Measurements from ENCODE around the gene TNRC6C. TPM values are rescaled to one million over a fixed set of nuclear protein-coding genes. Genes with fewer than 3 reads are reported as not detected.

Gene TNRC6C
- total RNA-seq, 4 donors from 2014 or later = 4.7 to 9.0 (median 7.6) TPM

- intact Hi-C loops (cut with DNase I; ENCODE audit: low total_unique reads) = loop anchor here (5.0 kb wide), 1 partner anchor 38 kb away; the partner anchor contains the start of gene TNRC6C
- in situ Hi-C loops (cut with MboI; ENCODE audit: low sequenced_read_pairs in 4 of 4) = no loop called here
- H3K9me3 ChIP-seq = no peaks in the 10 kb centered on the region
- peak; percentile 87 to 91 for ATAC-seq
- H3K4me1 ChIP-seq = peaks cover 47 to 50% of the 10 kb centered on the region in 2 donors
- no peaks in the 10 kb centered on the region for H3K27me3 ChIP-seq
- peak overlapping the region in 1 of 4 donors; percentile 16 for H3K4me3 ChIP-seq
- TF ChIP-seq POLR2A (IDR thresholded peaks at IDR 0.05) (no peak), CTCF (IDR thresholded peaks at IDR 0.05 in 4 of 5, conservative IDR thresholded peaks at IDR 0.05 in 1 of 5) (no peak)
- H3K27ac ChIP-seq = peak overlapping the region; percentile 30 to 75 (median 60)
- peak; percentile 36 to 78 for DNase-seq
- no peaks in the 10 kb centered on the region for H3K36me3 ChIP-seq
Measured at GRCh38 chr17:77995146-77995852, 36.8 kb downstream of the TNRC6C start.

GRCh38 chr17:77996256-77996655 lies 37.8 kb downstream of the TNRC6C start:
- Histone ChIP-seq H3K4me3 (no peak overlapping the region), H3K4me1 (peaks cover 56 to 59% of the 10 kb centered on the region in 2 donors), H3K27ac (peak overlapping the region in 3 of 4 donors; percentile 52 to 75 (median 68)), H3K9me3 (no peaks in the 10 kb centered on the region), H3K36me3 (no peaks in the 10 kb centered on the region), H3K27me3 (no peaks in the 10 kb centered on the region)
- TF ChIP-seq POLR2A (IDR thresholded peaks at IDR 0.05) = no peak
- TF ChIP-seq CTCF (IDR thresholded peaks at IDR 0.05 in 4 of 5, conservative IDR thresholded peaks at IDR 0.05 in 1 of 5) = no peak
- intact Hi-C loops (cut with DNase I; ENCODE audit: low total_unique reads) = loop anchor here (5.0 kb wide), 1 partner anchor 39 kb away; the partner anchor contains the start of gene TNRC6C
- ATAC-seq = no peak
- no peak for DNase-seq
- in situ Hi-C loops (cut with MboI; ENCODE audit: low sequenced_read_pairs in 4 of 4) = no loop called here

GRCh38 chr17:77999413-78000173 lies 41.1 kb downstream of the TNRC6C start:
- ATAC-seq (peak; percentile 36 to 59), DNase-seq (peak in 1 of 2 donors; percentile 23)
- intact Hi-C loops (cut with DNase I; ENCODE audit: low total_unique reads) (loop anchor here (5.0 kb wide), 1 partner anchor 42 kb away; the partner anchor contains the start of gene TNRC6C), in situ Hi-C loops (cut with MboI; ENCODE audit: low sequenced_read_pairs in 4 of 4) (loop anchor here in 1 of 4 donors (25.0 kb wide), 1 partner anchor 237 kb away; no protein-coding TSS in a partner anchor)
- Histone ChIP-seq H3K27me3 (no peaks in the 10 kb centered on the region), H3K36me3 (no peaks in the 10 kb centered on the region), H3K4me3 (no peak overlapping the region), H3K9me3 (no peaks in the 10 kb centered on the region), H3K27ac (peak overlapping the region in 3 of 4 donors; percentile 31 to 49 (median 44)), H3K4me1 (peaks cover 54 to 70% of the 10 kb centered on the region in 2 donors)
- TF ChIP-seq CTCF (IDR thresholded peaks at IDR 0.05 in 4 of 5, conservative IDR thresholded peaks at IDR 0.05 in 1 of 5) = no peak
- no peak for TF ChIP-seq POLR2A (IDR thresholded peaks at IDR 0.05)

- ATAC-seq = no peak
- TF ChIP-seq POLR2A (IDR thresholded peaks at IDR 0.05) (no peak), CTCF (IDR thresholded peaks at IDR 0.05 in 4 of 5, conservative IDR thresholded peaks at IDR 0.05 in 1 of 5) (no peak)
- H3K4me1 ChIP-seq = peaks cover 46 to 63% of the 10 kb centered on the region in 2 donors
- H3K4me3 ChIP-seq = no peak overlapping the region
- DNase-seq = no peak
- H3K27ac ChIP-seq = peak overlapping the region in 3 of 4 donors; percentile 31 to 49 (median 44)
- no peaks in the 10 kb centered on the region for H3K27me3 ChIP-seq
- H3K9me3 ChIP-seq = no peaks in the 10 kb centered on the region
- no peaks in the 10 kb centered on the region for H3K36me3 ChIP-seq
- in situ Hi-C loops (cut with MboI; ENCODE audit: low sequenced_read_pairs in 4 of 4) (loop anchor here in 1 of 4 donors (25.0 kb wide), 1 partner anchor 238 kb away; no protein-coding TSS in a partner anchor), intact Hi-C loops (cut with DNase I; ENCODE audit: low total_unique reads) (no loop called here)
Measured at GRCh38 chr17:78000341-78000740, 41.8 kb downstream of the TNRC6C start.
